GM18873 (cell line): ENCODE data around the gene XCR1.

ENCODE experiments used
- ATAC-seq: cut with Tn5 transposase; IDR thresholded peaks from one replicate; pipeline ENCODE4 v1.9.1; 2021; ENCODE audit warnings: mild to moderate bottlenecking, moderate library complexity, moderate number of reproducible peaks; ENCODE audit not compliant: unreplicated experiment, low FRiP score

The XCR1 gene

GRCh38 chr3:45985532-45986302 lies 41.6 kb downstream of the XCR1 start:
- no peak for ATAC-seq

DNA sequence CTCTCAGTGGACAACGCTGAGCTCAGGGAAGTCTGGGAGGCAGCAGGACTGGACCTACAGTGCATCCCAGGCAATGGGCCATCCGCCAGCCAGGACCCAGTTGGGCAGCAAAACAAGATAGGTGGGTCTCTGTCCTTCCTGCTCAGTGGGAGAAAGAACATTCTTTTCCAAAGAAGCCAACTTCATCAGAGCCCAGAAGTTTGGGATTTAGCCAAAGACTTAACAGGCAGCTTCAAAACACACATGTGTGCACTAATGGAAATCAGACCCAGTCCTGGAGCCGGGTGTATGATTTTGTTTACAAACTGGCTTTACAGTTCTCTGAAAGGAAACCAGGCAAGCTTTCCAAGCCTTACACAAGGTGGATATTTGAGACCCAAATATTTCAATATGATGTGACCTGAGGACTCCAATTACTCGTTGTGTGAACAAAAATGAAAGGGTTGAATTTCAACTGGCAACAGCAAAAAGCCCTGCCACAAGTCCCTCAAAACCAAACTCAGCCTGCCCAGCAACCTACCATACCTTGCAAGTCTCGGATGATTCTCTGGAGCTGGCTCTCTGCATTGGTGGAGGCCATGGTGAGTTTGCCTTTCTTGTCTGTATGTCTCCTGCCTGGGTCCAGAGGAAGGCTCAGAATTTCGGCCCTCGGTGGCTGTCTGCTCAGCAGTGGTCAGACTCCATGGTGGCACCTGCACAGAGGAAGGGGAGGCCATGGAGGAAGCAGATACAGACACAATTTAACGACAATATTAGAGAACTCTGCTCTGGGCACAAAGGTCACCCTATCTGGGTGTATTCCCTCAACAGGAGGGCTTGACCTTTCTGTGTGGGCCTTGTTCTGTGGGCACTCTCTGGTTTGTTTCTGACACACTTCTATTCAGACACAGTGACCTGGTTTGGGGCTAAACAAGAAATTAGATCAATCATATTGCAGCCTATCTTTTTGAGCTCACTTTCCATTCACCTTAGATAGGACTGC lies 42.7 kb downstream of the XCR1 start:
- no peak for ATAC-seq

GRCh38 chr3:45983770-45984169 lies 43.5 kb downstream of the XCR1 start:
- ATAC-seq, result no peak

GRCh38 chr3:45981346-45982074 lies 45.8 kb downstream of the XCR1 start:
- no peak for ATAC-seq

DNA sequence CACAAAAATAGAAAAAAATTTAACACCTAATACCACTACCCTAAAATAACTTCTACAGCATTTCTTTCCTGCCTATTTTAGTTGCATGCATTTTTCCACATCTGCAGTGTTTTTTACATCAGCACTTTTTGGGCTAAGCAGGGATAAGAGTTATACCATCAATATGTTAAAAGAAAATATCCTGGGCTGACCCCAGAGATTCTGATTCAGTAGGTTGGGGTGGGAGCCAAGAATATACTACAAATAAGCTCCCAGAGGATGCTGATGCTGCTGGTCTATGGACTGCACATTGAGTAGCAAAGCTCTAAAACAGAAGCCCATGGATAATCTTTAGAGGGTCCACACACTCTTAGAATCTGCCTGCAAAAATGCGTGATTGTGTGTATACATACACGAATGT lies 46.5 kb downstream of the XCR1 start:
- no peak for ATAC-seq

GRCh38 chr3:45980229-45980813 lies 47.0 kb downstream of the XCR1 start:
- ATAC-seq, result no peak

GRCh38 chr3:45979378-45979777 lies 47.9 kb downstream of the XCR1 start:
- ATAC-seq, result no peak

- ATAC-seq, result no peak
Measured at GRCh38 chr3:45978006-45978761, 49.1 kb downstream of the XCR1 start.

- no peak for ATAC-seq
Measured at GRCh38 chr3:45976191-45977091, 50.8 kb downstream of the XCR1 start.

- ATAC-seq, result no peak
Measured at GRCh38 chr3:45975686-45976085, 51.6 kb downstream of the XCR1 start.

DNA sequence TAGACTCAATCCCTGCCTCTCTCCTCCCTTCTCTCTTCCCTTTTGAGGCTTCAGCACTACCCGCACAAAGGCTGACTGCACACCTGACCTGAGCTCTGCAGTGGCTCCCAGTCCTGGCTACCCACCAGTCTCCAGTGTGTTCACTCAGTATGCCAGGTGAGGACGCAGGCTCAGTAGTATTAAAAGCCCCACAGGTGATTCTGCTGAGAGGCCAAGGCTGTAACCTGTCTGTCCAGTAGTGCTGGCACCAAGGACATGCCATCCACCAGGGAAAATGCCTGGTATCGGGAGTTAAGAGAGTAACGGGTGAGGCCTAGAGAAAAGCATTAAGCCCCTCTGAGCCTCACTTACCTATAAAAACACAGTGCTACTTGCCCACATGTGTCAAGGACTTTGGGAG lies 52.6 kb downstream of the XCR1 start:
- ATAC-seq, result no peak

GRCh38 chr3:45972534-45973402 lies 54.5 kb downstream of the XCR1 start:
- ATAC-seq, result no peak

DNA sequence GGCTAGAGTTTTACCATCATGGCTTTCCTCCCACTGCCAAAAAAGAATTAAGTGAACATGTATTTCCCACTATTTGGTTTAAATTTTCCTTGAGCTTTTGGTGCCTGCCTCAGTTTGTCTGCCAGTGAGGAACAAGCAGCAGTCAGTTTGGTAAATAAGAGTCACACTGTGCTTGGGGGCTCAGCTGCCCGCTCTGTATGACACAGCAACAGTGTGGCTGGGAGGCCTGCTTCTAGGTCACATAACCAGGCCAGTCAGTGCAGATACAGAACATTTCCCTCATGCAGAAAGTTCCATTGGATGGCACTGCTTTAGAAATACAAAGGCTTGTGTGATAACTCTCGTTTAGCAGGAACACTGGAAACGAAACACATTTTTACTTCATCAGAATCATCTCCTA lies 57.3 kb downstream of the XCR1 start:
- no peak for ATAC-seq

DNA sequence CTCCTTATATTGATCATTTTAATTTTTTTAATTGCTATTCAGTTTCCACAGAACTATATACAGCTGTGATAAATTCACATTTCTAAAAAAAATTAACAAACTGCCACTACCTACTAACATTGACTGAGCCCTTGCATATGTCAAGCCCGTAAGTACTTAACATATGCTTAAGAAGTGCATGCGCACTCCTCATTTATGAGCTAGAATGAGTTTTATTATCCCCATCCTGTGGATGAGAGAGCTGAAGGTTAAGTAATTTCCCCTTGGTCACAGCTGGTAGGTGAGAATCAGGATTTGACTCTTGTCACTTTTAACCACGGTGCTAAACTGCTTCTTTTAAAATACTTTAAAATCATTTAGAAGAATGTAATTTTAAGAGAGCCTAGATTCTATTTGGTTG lies 58.2 kb downstream of the XCR1 start:
- ATAC-seq, result no peak

DNA sequence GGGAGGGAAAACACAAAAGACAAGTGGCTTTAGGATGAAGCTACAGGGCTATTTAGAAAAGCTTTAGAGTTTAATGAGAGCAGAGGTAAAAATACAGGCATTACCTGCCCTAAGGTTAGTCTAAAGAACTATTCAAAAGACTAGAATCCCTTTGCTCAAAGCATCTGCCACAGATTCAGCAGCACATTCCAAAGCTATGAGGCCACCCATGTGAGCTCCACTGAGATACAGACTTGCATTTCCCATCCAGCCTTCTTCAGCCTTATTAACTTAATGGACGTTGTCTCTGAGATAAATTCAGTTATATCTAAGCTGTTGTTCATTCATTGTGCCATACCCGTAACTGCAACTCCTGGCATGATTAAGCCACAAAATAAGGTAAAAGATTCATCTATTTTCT lies 58.6 kb downstream of the XCR1 start:
- ATAC-seq, result no peak

GRCh38 chr3:45968149-45968548 lies 59.1 kb downstream of the XCR1 start:
- ATAC-seq, result no peak

GRCh38 chr3:45967724-45968123 lies 59.6 kb downstream of the XCR1 start:
- ATAC-seq, result no peak
